SK-N-MC (cell line): ENCODE results near the gene BRAF.

Experiments
- EZH2 ChIP-seq: fragments of 200-600 bp; sonication (generic); IDR thresholded peaks from one replicate; pipeline ENCODE4 v1.6.1; 2017; ENCODE audit warnings: antibody characterized with exemption
- POLR2AphosphoS5 ChIP-seq: IDR thresholded peaks from 2 replicates; pipeline ENCODE4 v1.6.1; 2012; ENCODE audit warnings: mild to moderate bottlenecking, low read depth, low read length, borderline replicate concordance

GRCh38 chr7:140722254-140722653 is 202.5 kb downstream of the BRAF start:
- TF ChIP-seq EZH2 (no peak), POLR2AphosphoS5 (no peak)
